MCF 10A (cell line): ENCODE data around the gene TSPAN15. TPM values are rescaled to one million over a fixed set of nuclear protein-coding genes. Genes with fewer than 3 reads are reported as not detected.
"Not testable (repeated sequence)": the region's sequence is repeated elsewhere in the genome, so short reads cannot be mapped to it uniquely, and the experiment has no call there.

Experiments used
- BruUV-seq: library from RNA; stranded (reverse); fragments of 400-500 nt; replicated peaks from 2 replicates; lab custom pipeline; 2021; lab: Mats Ljungman, UMichigan
- CTCF ChIA-PET: fragments of 300-600 bp; sonication (Branson Sonifier 250); formaldehyde crosslinking; extraction: SDS; loops from one replicate; lab custom pipeline; 2021; ENCODE audit warnings: antibody characterized with exemption, inconsistent platforms; lab: Yijun Ruan, JAX
- POLR2A ChIA-PET: fragments of 300-600, 350-650 bp; sonication (Branson Sonifier 250); formaldehyde crosslinking; extraction: SDS; loops from one replicate; lab custom pipeline; 2020; ENCODE audit warnings: antibody characterized with exemption, inconsistent platforms; lab: Yijun Ruan, JAX
- DNase-seq: peaks from one replicate; pipeline ENCODE4 v3.0.0-alpha.2; 2018; ENCODE audit not compliant: unreplicated experiment
- H3K27ac Mint-ChIP-seq: one replicate; pipeline ENCODE4 v1.8.0; 2022; ENCODE audit warnings: mild to moderate bottlenecking, low read depth, mixed read lengths; ENCODE audit not compliant: unreplicated experiment
- H3K27me3 Mint-ChIP-seq: one replicate; pipeline ENCODE4 v1.8.0; 2022; ENCODE audit warnings: mixed read lengths; ENCODE audit not compliant: insufficient read depth, unreplicated experiment
- H3K36me3 Mint-ChIP-seq: one replicate; pipeline ENCODE4 v1.8.0; 2022; ENCODE audit warnings: mild to moderate bottlenecking, moderate library complexity, mixed read lengths; ENCODE audit not compliant: insufficient read depth, unreplicated experiment
- H3K4me1 Mint-ChIP-seq: one replicate; pipeline ENCODE4 v1.8.0; 2022; ENCODE audit warnings: mixed read lengths; ENCODE audit not compliant: insufficient read depth, unreplicated experiment
- H3K4me3 Mint-ChIP-seq: one replicate; pipeline ENCODE4 v1.8.0; 2022; ENCODE audit warnings: mild to moderate bottlenecking, moderate library complexity, mixed read lengths; ENCODE audit not compliant: unreplicated experiment
- H3K9me3 Mint-ChIP-seq: one replicate; pipeline ENCODE4 v1.8.0; 2022; ENCODE audit warnings: mixed read lengths; ENCODE audit not compliant: unreplicated experiment
- CTCF ChIP-seq: fragments of 200-600 bp; IDR thresholded peaks from one replicate; pipeline ENCODE4 v1.8.0; 2022; ENCODE audit warnings: antibody characterized with exemption, mild to moderate bottlenecking; ENCODE audit not compliant: unreplicated experiment
- intact Hi-C: fragments of 100-400 bp; cut with micrococcal nuclease; formaldehyde crosslinking; loops from 2 replicates; pipeline ENCODE4 v1.14.1; 2022
- total RNA-seq: library from RNA; stranded (reverse); gene quantifications from 2 replicates; pipeline ENCODE4 v1.2.3, GENCODE V29; 2022

Gene TSPAN15
- total RNA-seq, 1 experiment from 2014 or later, result 0.54 TPM

GRCh38 chr10:69484736-69485135 lies 33.5 kb downstream of the TSPAN15 start:
- H3K36me3 Mint-ChIP-seq, result peaks cover 6% of the 10 kb centered on the region
- intact Hi-C loops, result no loop called here
- ChIA-PET POLR2A (no interaction called here), CTCF (interaction anchor here (1.3 kb wide), 1 partner anchor 62 kb away, joined by 4 read pairs; no protein-coding TSS in a partner anchor)
- no peak overlapping the region for H3K4me3 Mint-ChIP-seq
- no peak for DNase-seq
- BruUV-seq, result no TSS peak
- no peak overlapping the region for H3K27ac Mint-ChIP-seq
- no peak for TF ChIP-seq CTCF
- H3K9me3 Mint-ChIP-seq, result peaks cover 12% of the 10 kb centered on the region
- H3K4me1 Mint-ChIP-seq, result no peaks in the 10 kb centered on the region
- no peaks in the 10 kb centered on the region for H3K27me3 Mint-ChIP-seq

GRCh38 chr10:69486922-69487730 lies 35.9 kb downstream of the TSPAN15 start:
- Mint-ChIP-seq H3K9me3 (peaks cover 12% of the 10 kb centered on the region), H3K4me3 (no peak overlapping the region), H3K27me3 (no peaks in the 10 kb centered on the region), H3K27ac (no peak overlapping the region), H3K4me1 (no peaks in the 10 kb centered on the region), H3K36me3 (peaks cover 6% of the 10 kb centered on the region)
- no peak for TF ChIP-seq CTCF
- DNase-seq, result no peak
- POLR2A ChIA-PET, result interaction anchor here (0.7 to 0.8 kb wide), 3 partner anchors 10 to 307 kb away, joined by 3 to 5 read pairs (median 3); partner anchors contain the start of gene SUPV3L1
- CTCF ChIA-PET, result interaction anchor here (0.6 to 0.9 kb wide), 2 partner anchors 40 to 145 kb away, joined by 3 to 5 read pairs; no protein-coding TSS in a partner anchor
- intact Hi-C loops, result no loop called here
- no TSS peak for BruUV-seq

GRCh38 chr10:69488149-69488844 lies 37.0 kb downstream of the TSPAN15 start:
- H3K36me3 Mint-ChIP-seq, DNase-seq, intact Hi-C loops, BruUV-seq, H3K27me3 Mint-ChIP-seq, H3K27ac Mint-ChIP-seq, H3K4me3 Mint-ChIP-seq, H3K4me1 Mint-ChIP-seq, POLR2A ChIA-PET: not testable (repeated sequence)
- peaks cover 12% of the 10 kb centered on the region for H3K9me3 Mint-ChIP-seq
- CTCF ChIA-PET, result interaction anchor here (0.7 to 0.9 kb wide), 3 partner anchors 26 to 147 kb away, joined by 3 to 5 read pairs (median 4); no protein-coding TSS in a partner anchor

GRCh38 chr10:69488856-69489255 lies 37.6 kb downstream of the TSPAN15 start:
- intact Hi-C loops, result not testable (repeated sequence)

More at GRCh38 chr10:69488856-69489255, 37.6 kb downstream of the TSPAN15 start:
- H3K4me1 Mint-ChIP-seq, H3K27me3 Mint-ChIP-seq, POLR2A ChIA-PET, CTCF ChIA-PET, DNase-seq, H3K27ac Mint-ChIP-seq, H3K4me3 Mint-ChIP-seq, BruUV-seq, H3K36me3 Mint-ChIP-seq: not testable (repeated sequence)
- peaks cover 12% of the 10 kb centered on the region for H3K9me3 Mint-ChIP-seq
